Jurkat, Clone E6-1 (cell line): ENCODE data around the gene PLCG2.
"Not testable (repeated sequence)": the region's sequence is repeated elsewhere in the genome, so short reads cannot be mapped to it uniquely, and the experiment has no call there.

Experiments
- DNase-seq: peaks from one replicate; pipeline ENCODE4 v3.0.0-alpha.2; 2011; ENCODE audit warnings: low read depth, low spot score
- H3K4me3 ChIP-seq: 2 replicates; pipeline ENCODE4 v1.5.1; 2011; ENCODE audit warnings: mild to moderate bottlenecking, low read length, control low read depth, moderate library complexity

The PLCG2 gene

GRCh38 chr16:81863630-81864352 lies 84.7 kb downstream of the PLCG2 start:
- no peak for DNase-seq
- H3K4me3 ChIP-seq: no peak overlapping the region

- DNase-seq: no peak
- no peak overlapping the region for H3K4me3 ChIP-seq
Observed at GRCh38 chr16:81864646-81865382, 85.7 kb downstream of the PLCG2 start.

- no peak for DNase-seq
- H3K4me3 ChIP-seq: no peak overlapping the region
Observed at GRCh38 chr16:81866820-81867440, 87.8 kb downstream of the PLCG2 start.

GRCh38 chr16:81868057-81868748 lies 89.1 kb downstream of the PLCG2 start:
- no peak overlapping the region for H3K4me3 ChIP-seq
- no peak for DNase-seq

- no peak overlapping the region for H3K4me3 ChIP-seq
Observed at GRCh38 chr16:81869326-81869725, 90.2 kb downstream of the PLCG2 start.

GRCh38 chr16:81873206-81873605 lies 94.1 kb downstream of the PLCG2 start:
- DNase-seq: no peak
- H3K4me3 ChIP-seq: no peak overlapping the region

More at GRCh38 chr16:81869326-81869725, 90.2 kb downstream of the PLCG2 start:
- DNase-seq: no peak

- DNase-seq: peak; percentile 43
- no peak overlapping the region for H3K4me3 ChIP-seq
Observed at GRCh38 chr16:81873843-81874752, 95.0 kb downstream of the PLCG2 start.

- no peak for DNase-seq
- H3K4me3 ChIP-seq: no peak overlapping the region
Observed at GRCh38 chr16:81875461-81875860, 96.4 kb downstream of the PLCG2 start.

GRCh38 chr16:81876273-81876900 lies 97.3 kb downstream of the PLCG2 start:
- H3K4me3 ChIP-seq: no peak overlapping the region
- DNase-seq: no peak

- H3K4me3 ChIP-seq, DNase-seq: not testable (repeated sequence)
Observed at GRCh38 chr16:81877490-81877889, 98.4 kb downstream of the PLCG2 start.

- H3K4me3 ChIP-seq: no peak overlapping the region
Observed at GRCh38 chr16:81878529-81878928, 99.4 kb downstream of the PLCG2 start.

GRCh38 chr16:81879625-81880024 lies 100.5 kb downstream of the PLCG2 start:
- DNase-seq: no peak
- no peak overlapping the region for H3K4me3 ChIP-seq

More at GRCh38 chr16:81878529-81878928, 99.4 kb downstream of the PLCG2 start:
- DNase-seq: no peak

GRCh38 chr16:81880816-81881215 lies 101.7 kb downstream of the PLCG2 start:
- DNase-seq: no peak
- no peak overlapping the region for H3K4me3 ChIP-seq

GRCh38 chr16:81881228-81881627 lies 102.1 kb downstream of the PLCG2 start:
- H3K4me3 ChIP-seq: no peak overlapping the region
- DNase-seq: no peak

- DNase-seq: no peak
- no peak overlapping the region for H3K4me3 ChIP-seq
Observed at GRCh38 chr16:81882559-81882958, 103.5 kb downstream of the PLCG2 start.

- DNase-seq: no peak
- no peak overlapping the region for H3K4me3 ChIP-seq
Observed at GRCh38 chr16:81883235-81883634, 104.1 kb downstream of the PLCG2 start.

GRCh38 chr16:81885976-81886586 lies 107.0 kb downstream of the PLCG2 start:
- H3K4me3 ChIP-seq: no peak overlapping the region
- DNase-seq: peak; percentile 19
